ENCODE data around the gene ULBP3.
"Not testable (repeated sequence)": the region's sequence is repeated elsewhere in the genome, so short reads cannot be mapped to it uniquely, and the experiment has no call there.

DNA sequence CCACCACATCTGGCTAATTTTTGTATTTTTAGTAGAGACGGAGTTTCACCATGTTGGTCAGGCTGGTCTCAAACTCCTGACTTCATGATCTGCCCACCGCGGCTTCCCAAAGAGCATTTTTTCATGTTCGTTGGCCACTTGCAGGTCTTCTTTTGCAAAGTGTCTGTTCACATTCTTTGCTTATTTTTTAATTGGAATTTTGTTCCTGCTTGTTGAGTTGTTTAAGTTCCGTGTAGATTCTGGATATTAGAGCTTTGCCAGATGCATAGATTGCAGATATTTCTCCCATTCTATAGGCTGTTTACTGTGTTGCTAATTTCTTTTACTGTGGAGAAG, 51.8 kb downstream of the ULBP3 start:
- TF ChIP-seq EZH2phosphoT487 (IDR thresholded peaks at IDR 0.05; ENCODE audit: borderline replicate concordance, low read length): not testable (repeated sequence)
- TF ChIP-seq CTCF (IDR thresholded peaks at IDR 0.05; ENCODE audit: low read depth, low read length, poor library complexity, severe bottlenecking): peak; percentile 31
